HG02678 (cell line): ENCODE results near the gene NBEA.
"Not testable (repeated sequence)": the region's sequence is repeated elsewhere in the genome, so short reads cannot be mapped to it uniquely, and the experiment has no call there.

ENCODE experiments used
- ATAC-seq: cut with Tn5 transposase; IDR thresholded peaks from one replicate; pipeline ENCODE4 v1.9.1; 2021; ENCODE audit warnings: mild to moderate bottlenecking, moderate library complexity; ENCODE audit not compliant: unreplicated experiment

Gene NBEA, protein sequence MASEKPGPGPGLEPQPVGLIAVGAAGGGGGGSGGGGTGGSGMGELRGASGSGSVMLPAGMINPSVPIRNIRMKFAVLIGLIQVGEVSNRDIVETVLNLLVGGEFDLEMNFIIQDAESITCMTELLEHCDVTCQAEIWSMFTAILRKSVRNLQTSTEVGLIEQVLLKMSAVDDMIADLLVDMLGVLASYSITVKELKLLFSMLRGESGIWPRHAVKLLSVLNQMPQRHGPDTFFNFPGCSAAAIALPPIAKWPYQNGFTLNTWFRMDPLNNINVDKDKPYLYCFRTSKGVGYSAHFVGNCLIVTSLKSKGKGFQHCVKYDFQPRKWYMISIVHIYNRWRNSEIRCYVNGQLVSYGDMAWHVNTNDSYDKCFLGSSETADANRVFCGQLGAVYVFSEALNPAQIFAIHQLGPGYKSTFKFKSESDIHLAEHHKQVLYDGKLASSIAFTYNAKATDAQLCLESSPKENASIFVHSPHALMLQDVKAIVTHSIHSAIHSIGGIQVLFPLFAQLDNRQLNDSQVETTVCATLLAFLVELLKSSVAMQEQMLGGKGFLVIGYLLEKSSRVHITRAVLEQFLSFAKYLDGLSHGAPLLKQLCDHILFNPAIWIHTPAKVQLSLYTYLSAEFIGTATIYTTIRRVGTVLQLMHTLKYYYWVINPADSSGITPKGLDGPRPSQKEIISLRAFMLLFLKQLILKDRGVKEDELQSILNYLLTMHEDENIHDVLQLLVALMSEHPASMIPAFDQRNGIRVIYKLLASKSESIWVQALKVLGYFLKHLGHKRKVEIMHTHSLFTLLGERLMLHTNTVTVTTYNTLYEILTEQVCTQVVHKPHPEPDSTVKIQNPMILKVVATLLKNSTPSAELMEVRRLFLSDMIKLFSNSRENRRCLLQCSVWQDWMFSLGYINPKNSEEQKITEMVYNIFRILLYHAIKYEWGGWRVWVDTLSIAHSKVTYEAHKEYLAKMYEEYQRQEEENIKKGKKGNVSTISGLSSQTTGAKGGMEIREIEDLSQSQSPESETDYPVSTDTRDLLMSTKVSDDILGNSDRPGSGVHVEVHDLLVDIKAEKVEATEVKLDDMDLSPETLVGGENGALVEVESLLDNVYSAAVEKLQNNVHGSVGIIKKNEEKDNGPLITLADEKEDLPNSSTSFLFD (N-terminal part only)

GRCh38 chr13:34941835-34942731 is at the start of gene NBEA:
Gene NBEA, plus strand, starts transcription at chr13:34942270. Its CDS starts 551 bp downstream, at chr13:34942821.
- ATAC-seq = peak; percentile 76

- no peak for ATAC-seq
Measured at GRCh38 chr13:34894756-34895155, 47.3 kb upstream of the NBEA start.

DNA sequence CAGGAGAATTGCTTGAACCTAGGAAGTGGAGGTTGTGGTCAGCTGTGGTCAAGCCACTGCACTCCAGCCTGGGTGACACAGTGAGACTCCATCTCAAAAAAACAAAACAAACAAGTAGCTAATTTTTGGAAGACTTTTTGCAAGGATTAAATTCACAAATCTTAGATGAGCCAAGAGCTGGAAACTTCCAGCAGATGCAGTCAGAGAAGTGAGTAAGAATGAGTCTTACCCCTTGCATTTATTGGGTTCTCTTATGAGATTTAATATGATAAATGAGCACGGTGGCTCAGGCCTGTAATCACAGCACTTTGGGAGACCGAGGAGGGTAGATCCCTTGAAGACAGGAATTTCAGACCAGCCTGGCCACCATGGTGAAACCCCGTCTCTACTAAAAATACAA is 44.9 kb upstream of the NBEA start:
- ATAC-seq = no peak

GRCh38 chr13:34899888-34900287 is 42.2 kb upstream of the NBEA start:
- ATAC-seq = no peak

GRCh38 chr13:34900288-34900739 is 41.8 kb upstream of the NBEA start:
- ATAC-seq = no peak

- no peak for ATAC-seq
Measured at GRCh38 chr13:34901572-34901971, 40.5 kb upstream of the NBEA start.

- no peak for ATAC-seq
Measured at GRCh38 chr13:34911159-34911558, 30.9 kb upstream of the NBEA start.

DNA sequence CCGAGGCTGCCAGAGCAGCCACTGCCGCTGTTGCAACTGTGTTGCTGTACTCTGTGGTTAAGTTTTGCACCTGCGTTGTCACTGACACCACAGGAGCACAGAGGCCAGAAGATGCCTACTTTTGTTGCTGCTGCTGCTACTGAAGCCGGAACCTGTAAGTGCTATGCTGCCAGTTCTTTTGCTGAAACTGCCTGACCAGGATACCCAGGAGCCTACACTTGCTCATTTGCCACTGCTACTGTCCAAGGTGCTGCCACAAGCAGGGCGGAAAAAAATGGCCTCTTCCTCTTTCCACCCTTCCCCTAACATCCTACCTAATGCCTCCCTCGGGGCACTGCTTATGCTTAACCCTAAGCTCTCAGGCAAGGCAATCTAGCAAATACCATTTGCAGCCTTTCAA is 29.0 kb upstream of the NBEA start:
- no peak for ATAC-seq

- ATAC-seq = no peak
Measured at GRCh38 chr13:34914416-34914815, 27.7 kb upstream of the NBEA start.

- ATAC-seq = no peak
Measured at GRCh38 chr13:34926508-34926907, 15.6 kb upstream of the NBEA start.

- ATAC-seq = not testable (repeated sequence)
Measured at GRCh38 chr13:34928676-34929075, 13.4 kb upstream of the NBEA start.

DNA sequence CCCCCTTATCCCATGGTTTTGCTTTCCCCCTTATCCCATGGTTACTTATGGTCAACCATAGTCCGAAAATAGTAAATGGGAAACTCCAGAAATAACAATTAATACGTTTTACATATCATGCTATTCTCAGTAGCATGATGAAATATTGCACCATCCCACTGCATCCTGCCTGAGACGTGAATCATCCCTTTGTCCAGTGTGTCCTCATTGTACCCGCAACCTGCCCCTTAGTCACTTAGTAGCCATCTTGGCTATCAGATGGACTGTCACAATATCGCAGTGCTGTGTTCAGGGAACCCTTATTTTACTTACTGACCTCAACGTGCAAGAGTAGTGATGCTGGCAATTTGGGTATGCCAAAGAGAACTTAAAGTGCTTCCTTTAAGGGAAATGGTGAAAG is 10.5 kb upstream of the NBEA start:
- no peak for ATAC-seq

DNA sequence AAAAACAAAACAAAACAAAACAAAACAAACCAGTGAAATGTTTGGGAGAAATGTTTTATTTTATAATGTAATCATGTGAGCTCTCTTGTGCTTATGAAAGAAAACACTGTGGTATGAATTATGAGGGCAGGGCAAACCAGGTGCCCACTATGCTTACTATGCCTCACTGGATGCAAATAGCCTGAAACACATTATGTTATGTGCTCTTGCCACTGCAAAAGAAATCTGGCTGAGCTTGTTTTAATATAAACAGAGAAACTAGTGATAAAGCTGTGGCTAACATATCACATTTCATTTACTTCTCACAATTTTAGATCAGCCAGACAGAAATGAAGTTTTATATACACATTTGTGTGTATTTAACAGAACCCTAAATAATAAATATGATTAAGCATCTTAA is 8.7 kb upstream of the NBEA start:
- ATAC-seq = no peak

DNA sequence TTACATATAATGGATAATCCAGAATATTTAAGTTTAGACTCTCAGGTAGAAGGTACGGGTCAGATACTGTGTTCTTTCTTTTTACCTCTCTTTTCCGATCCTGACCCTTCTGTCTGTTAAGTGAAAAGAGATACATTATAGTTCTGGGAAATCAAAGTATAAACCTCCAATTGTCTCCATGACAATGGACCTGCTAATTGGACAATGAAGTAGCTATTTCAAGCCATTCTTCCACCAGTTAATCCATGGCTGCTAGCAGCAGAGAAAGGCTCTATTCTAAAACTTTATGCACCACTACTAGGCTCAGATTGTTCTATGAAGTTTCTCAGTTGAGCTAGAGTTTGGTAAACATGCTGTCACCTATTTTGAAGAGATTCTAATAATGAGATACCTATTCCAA is 8.3 kb upstream of the NBEA start:
- ATAC-seq = no peak

- no peak for ATAC-seq
Measured at GRCh38 chr13:34935841-34936240, 6.2 kb upstream of the NBEA start.

- no peak for ATAC-seq
Measured at GRCh38 chr13:34939771-34940170, 2.3 kb upstream of the NBEA start.

DNA sequence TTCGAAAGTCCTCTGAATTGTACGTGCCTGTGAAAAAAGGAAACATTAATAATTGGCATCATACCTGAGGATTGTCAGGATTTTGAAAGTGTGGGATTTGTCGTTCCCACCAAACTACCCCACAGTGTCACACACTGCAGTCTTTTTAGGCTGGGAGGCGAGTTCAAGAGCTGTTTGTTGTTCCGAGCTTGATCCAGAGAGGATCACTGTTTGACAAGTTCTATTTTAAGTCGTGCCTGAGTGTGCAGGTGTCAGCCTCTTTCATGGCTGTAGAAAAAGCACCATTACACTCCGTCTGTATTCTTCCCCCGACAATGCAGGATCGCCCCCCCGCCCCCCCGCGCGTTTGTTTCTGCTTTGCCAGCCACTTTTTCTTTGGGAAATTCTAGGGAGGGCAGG is 635 bp upstream of the NBEA start:
- ATAC-seq = no peak

GRCh38 chr13:34942732-34943435 is 814 bp downstream of the NBEA start:
- ATAC-seq = peak; percentile 14

- ATAC-seq = no peak
Measured at GRCh38 chr13:34943436-34944273, 1.6 kb downstream of the NBEA start.
